B cell (primary cell): Measurements from ENCODE around the gene PRKCQ.

Experiments used
- EZH2 ChIP-seq: IDR thresholded peaks from 2 replicates; pipeline ENCODE4 v1.6.1; 2012; ENCODE audit warnings: borderline replicate concordance, low read depth, mild to moderate bottlenecking, moderate library complexity, low read length; ENCODE audit not compliant: insufficient read depth, poor library complexity, severe bottlenecking
- TF ChIP-seq, protein P1 (sequence below): fragments of 200-600 bp; IDR thresholded peaks from one replicate; pipeline ENCODE4 v1.8.0; 2022; ENCODE audit warnings: antibody characterized with exemption, mild to moderate bottlenecking

DNA sequence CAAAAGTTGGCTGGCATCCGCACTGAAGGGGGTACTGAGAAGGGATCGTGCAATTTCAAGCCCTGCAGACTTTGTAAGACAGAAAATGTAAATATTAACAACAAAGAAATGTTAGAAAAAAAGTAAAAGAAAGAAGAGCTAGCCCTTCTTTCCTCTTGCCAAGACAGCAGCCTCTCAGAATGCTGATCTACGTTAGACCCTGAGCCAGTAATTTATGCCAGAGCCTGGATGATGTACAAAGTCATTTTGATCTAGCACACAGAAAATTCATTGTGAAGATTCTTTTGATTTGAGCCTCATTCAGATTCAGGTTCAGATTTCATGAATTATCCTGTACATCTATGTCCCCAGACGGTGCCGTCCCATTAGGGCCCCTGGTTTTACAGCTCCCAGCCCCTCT is 105.2 kb downstream of the PRKCQ start:
- TF ChIP-seq, protein P1, sequence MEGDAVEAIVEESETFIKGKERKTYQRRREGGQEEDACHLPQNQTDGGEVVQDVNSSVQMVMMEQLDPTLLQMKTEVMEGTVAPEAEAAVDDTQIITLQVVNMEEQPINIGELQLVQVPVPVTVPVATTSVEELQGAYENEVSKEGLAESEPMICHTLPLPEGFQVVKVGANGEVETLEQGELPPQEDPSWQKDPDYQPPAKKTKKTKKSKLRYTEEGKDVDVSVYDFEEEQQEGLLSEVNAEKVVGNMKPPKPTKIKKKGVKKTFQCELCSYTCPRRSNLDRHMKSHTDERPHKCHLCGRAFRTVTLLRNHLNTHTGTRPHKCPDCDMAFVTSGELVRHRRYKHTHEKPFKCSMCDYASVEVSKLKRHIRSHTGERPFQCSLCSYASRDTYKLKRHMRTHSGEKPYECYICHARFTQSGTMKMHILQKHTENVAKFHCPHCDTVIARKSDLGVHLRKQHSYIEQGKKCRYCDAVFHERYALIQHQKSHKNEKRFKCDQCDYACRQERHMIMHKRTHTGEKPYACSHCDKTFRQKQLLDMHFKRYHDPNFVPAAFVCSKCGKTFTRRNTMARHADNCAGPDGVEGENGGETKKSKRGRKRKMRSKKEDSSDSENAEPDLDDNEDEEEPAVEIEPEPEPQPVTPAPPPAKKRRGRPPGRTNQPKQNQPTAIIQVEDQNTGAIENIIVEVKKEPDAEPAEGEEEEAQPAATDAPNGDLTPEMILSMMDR = no peak
- TF ChIP-seq EZH2 = no peak
